AG09309 (cell line): Measurements from ENCODE around the gene SNRPA1.
A peak's percentile ranks its signal among the peaks of the same experiment; 100 is the strongest.

ENCODE experiments used
- DNase-seq: peaks from one replicate; pipeline ENCODE4 v3.0.0-alpha.2; 2010; ENCODE audit warnings: low read depth
- H3K4me3 ChIP-seq: 2 replicates; pipeline ENCODE4 v1.5.1; 2011; ENCODE audit warnings: mild to moderate bottlenecking, low read depth, low read length, moderate library complexity; ENCODE audit not compliant: control insufficient read depth
- TF ChIP-seq, protein P1 (sequence below): IDR thresholded peaks from 2 replicates; pipeline ENCODE4 v1.5.1; 2011; ENCODE audit warnings: mild to moderate bottlenecking, low read depth, low read length, inconsistent platforms; ENCODE audit not compliant: insufficient read depth, control insufficient read depth; ENCODE audit errors: missing control alignments

The SNRPA1 gene

DNA sequence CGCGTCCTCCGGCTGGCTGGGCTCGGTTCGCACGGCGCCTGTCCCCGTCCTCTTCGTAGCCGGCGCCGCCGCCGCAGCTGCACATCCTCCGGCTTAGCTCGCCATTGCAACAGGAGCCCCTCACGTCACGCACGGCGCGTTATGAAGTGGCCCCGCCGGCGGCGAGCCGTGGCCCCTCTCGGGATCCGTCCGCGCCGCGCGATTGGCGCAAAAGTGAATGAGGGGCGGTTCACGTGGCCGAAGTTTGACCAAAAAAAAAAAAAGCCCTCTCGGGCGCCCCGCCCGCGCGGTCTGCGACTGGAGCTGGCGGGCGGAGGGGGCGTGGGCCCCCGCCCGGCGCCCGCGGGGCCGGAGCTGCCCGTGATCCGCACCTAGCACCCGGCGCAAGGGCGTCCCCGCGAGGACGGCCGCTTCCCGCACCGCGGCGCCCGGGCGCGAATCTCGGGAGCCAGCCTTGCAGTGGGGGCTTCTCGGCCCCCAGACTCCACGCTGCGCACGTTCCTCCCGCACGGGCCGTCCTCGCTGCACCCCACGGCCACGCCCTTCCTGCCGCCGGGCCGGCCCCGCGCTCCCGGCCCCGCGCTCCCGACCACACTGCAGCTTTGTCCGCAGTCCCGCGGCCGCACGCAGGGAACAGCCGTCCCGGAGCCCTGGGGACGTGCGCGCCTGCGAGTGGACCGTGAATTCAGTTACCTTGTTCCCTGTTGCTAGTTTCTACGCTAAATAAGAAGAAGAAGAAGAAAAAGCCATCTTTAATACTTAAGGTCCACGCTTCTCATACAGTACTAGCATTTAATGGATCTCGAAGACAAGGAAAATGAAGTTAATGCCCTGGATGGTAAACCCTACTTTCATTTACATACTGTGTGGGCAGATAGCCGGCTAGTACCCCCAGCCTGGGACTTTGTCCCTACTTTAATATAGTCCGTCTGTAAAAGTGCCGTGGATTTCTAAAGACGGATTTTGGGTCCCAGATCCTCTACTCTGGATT is 42.9 kb downstream of the SNRPA1 start, which contains the start of gene CHSY1:
Gene CHSY1 (minus strand): TSS at position 219 of the 991 bp plus-strand sequence. CDS start 592 bp downstream, outside the sequence.
- H3K4me3 ChIP-seq = peak within 1 kb of the TSS; percentile 75
- peak; percentile 75 for DNase-seq
- TF ChIP-seq, protein P1, sequence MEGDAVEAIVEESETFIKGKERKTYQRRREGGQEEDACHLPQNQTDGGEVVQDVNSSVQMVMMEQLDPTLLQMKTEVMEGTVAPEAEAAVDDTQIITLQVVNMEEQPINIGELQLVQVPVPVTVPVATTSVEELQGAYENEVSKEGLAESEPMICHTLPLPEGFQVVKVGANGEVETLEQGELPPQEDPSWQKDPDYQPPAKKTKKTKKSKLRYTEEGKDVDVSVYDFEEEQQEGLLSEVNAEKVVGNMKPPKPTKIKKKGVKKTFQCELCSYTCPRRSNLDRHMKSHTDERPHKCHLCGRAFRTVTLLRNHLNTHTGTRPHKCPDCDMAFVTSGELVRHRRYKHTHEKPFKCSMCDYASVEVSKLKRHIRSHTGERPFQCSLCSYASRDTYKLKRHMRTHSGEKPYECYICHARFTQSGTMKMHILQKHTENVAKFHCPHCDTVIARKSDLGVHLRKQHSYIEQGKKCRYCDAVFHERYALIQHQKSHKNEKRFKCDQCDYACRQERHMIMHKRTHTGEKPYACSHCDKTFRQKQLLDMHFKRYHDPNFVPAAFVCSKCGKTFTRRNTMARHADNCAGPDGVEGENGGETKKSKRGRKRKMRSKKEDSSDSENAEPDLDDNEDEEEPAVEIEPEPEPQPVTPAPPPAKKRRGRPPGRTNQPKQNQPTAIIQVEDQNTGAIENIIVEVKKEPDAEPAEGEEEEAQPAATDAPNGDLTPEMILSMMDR = peak; percentile 15

DNA sequence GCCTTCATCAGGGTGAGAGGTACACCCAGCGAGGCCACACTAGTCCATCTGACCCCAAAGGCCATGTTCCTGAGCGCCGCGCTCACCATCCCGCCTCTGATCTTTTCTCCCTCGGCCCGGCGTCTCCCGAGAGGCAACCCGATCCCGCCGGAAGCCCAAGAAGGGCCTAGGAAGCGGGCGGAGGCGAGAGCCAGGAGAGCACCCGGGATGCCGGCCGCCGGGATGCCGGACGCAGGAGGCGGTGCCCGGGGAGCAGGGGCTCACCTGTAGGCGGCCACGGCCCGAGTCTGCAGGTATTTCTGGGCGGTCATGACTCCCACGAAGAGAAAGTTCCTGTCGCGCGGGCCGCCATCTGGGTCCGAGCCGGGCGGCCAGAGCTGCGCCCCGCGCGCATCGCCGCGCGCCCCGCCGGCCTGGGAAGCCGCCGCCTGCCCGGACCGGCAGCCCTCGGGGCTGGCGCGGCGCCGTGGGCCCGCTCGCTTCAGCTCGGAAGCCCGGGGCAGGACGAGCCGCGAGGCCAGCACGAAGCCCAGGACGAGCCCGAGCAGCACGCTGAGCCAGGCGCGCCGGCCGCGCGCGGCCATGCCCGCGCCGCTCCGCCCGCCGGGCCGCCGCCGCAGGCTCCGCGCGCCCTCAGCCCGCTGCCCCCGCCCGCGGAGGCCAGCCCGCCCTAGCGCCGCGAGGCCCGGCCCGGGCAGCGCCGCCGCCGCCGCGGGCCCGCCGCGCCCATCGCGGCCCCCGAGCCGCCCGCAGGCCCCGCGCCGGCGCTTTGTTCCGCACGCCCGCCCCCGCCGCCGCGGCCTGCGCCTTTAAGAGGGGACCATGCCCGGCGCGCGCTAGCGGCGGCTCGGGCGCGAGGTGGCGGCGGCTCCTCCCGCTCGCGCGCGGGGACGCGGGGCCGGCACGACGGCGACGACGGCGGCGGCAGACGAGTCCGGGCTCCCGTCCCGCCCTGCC is 43.9 kb downstream of the SNRPA1 start:
- DNase-seq = no peak
- peak overlapping the region; percentile 75 for H3K4me3 ChIP-seq
- TF ChIP-seq, protein P1 = no peak

DNA sequence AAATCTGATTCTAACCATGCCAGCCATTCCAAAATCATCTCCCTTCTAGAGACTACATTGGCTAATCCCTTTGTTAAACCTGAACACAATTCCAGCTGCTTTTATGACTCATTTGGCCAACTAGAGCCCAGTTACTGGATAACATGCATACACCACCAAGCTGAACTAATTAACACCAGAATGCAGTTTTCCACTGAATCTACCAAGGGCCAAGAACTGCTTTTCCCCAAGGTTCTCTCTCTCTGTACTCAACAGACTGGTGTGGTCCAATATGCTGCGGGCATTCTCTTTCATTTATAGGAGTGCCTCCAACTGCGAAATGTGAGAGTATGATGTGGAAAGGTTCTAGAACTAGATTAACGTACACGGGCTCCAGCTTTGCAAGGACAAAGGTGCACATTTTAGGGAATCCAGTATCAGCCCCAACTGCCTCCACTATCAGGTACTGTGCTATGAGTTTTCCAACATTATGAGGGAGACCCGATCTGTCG is 44.7 kb downstream of the SNRPA1 start:
- no peak for DNase-seq

DNA sequence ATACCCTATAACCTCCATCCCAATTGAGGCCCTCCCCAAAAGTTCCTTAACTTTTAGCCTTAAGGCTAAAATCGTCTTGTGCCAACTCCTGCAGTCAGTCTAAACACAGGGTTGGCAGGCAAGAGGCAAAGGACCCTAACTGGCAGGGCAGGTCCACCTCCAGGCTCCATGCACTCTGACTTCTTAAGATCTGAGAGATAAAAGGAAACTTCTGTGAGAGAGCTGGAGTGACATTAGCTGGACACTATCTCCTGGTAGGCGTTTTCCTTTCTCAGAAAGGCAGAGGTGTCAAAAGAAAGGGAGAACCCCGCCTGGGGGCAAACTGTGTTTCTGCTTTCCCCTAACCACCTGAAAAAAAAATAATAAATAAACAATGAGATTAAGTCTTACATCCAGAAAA is 46.8 kb downstream of the SNRPA1 start:
- no peak overlapping the region for H3K4me3 ChIP-seq
- TF ChIP-seq, protein P1 = no peak
- DNase-seq = no peak

More for the DNA sequence above, 44.7 kb downstream of the SNRPA1 start:
- TF ChIP-seq, protein P1 = no peak
- peak overlapping the region; percentile 75 for H3K4me3 ChIP-seq

DNA sequence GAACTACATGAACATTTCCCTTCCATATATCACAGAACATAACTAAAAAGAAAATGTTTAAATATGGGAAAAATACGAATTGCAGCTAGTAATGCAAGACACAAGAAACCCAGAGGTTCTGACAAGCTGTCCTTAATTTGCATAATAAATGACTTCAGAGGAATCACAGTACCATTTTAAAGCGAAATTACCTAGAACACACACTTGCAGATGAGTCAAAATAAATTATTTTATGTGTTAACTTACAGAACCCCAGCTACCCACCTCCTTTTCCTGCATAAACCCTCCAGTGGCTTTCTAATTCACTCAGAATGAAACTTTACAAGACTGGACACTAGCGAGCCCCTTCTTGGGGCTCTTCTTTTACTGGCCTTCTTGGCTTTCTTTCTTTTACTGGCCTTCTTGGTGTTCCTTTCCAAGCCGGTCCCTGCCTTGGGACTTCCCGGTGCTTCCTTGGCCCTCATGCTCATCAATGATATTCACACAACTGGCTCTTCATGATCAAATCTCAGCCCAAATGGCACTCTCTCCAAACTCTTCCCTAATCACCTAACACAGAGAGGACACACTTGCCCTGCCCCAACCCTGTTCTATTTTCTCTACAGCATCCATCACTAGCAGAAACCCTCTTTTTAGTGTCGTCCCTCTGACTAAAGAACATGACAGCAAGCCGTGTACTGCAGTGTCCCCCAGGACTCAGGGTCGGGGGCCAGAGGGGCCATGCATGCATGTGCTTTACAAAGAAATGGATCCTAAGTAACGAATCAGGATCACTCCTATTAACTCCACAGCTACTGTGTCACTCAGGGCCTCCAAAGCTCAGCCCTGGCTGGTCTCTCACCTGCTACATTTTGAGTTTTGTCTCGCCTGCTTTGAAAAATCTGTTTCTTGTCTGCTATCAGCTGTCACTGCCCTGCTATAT is 48.0 kb downstream of the SNRPA1 start:
- no peak for DNase-seq
- TF ChIP-seq, protein P1 = no peak
- no peak overlapping the region for H3K4me3 ChIP-seq
